Smooth muscle cell (in vitro differentiated cells): ENCODE measurements around the gene ZNF503. TPM values are rescaled to one million over a fixed set of nuclear protein-coding genes. Genes with fewer than 3 reads are reported as not detected.

Experiments
- DNase-seq: peaks from one replicate; lab custom pipeline; 2025; ENCODE audit not compliant: unreplicated experiment; lab: John Stamatoyannopoulos, UW
- H2AFZ ChIP-seq: fragments of 200-600 bp; sonication (generic); 2 replicates; pipeline ENCODE4 v1.6.0; 2016; ENCODE audit warnings: antibody characterized with exemption, low read depth, mild to moderate bottlenecking
- H3F3A ChIP-seq: fragments of 200-600 bp; sonication (generic); 2 replicates; pipeline ENCODE4 v1.6.0; 2017; ENCODE audit warnings: antibody characterized with exemption, low read depth
- H3K27ac ChIP-seq: fragments of 200-600 bp; sonication (generic); 2 replicates; pipeline ENCODE4 v1.5.1; 2016; ENCODE audit warnings: low read depth, mild to moderate bottlenecking
- H3K27me3 ChIP-seq: fragments of 200-600 bp; sonication (generic); 2 replicates; pipeline ENCODE4 v1.6.1; 2016; ENCODE audit warnings: low read depth, mild to moderate bottlenecking
- H3K36me3 ChIP-seq: fragments of 200-600 bp; sonication (generic); 2 replicates; pipeline ENCODE4 v1.5.1; 2016; ENCODE audit warnings: low read depth
- H3K4me1 ChIP-seq: fragments of 200-600 bp; sonication (generic); 2 replicates; pipeline ENCODE4 v1.5.1; 2016; ENCODE audit warnings: low read depth
- H3K4me2 ChIP-seq: fragments of 200-600 bp; sonication (generic); 2 replicates; pipeline ENCODE4 v1.6.0; 2016; ENCODE audit warnings: mild to moderate bottlenecking
- H3K4me3 ChIP-seq: fragments of 200-600 bp; sonication (generic); 2 replicates; pipeline ENCODE4 v1.5.1; 2016; ENCODE audit warnings: mild to moderate bottlenecking
- H3K79me2 ChIP-seq: fragments of 200-600 bp; sonication (generic); 2 replicates; pipeline ENCODE4 v1.6.0; 2016; ENCODE audit warnings: low read depth, mild to moderate bottlenecking
- H3K9ac ChIP-seq: fragments of 200-600 bp; sonication (generic); 2 replicates; pipeline ENCODE4 v1.6.0; 2016; ENCODE audit warnings: low read depth
- H3K9me3 ChIP-seq: fragments of 200-600 bp; sonication (generic); replicated peaks from 2 replicates; pipeline ENCODE4 v1.5.1; 2016; ENCODE audit warnings: low read depth
- H4K20me1 ChIP-seq: fragments of 200-600 bp; sonication (generic); 2 replicates; pipeline ENCODE4 v1.6.0; 2016; ENCODE audit warnings: low read depth
- CTCF ChIP-seq: fragments of 200-600 bp; sonication (generic); IDR thresholded peaks from 2 replicates; pipeline ENCODE4 v1.5.1; 2017; ENCODE audit warnings: borderline replicate concordance, mild to moderate bottlenecking, antibody characterized with exemption; ENCODE audit not compliant: insufficient read depth, poor library complexity, severe bottlenecking
- WGBS: methylation state at CpG from one replicate; pipeline ENCODE4 v1.1.7; 2016; ENCODE audit warnings: low lambda C conversion rate; 5-methylcytosine and 5-hydroxymethylcytosine counted together
- polyA plus RNA-seq: library from polyadenylated mRNA; unstranded; fragments of >200 nt; fragmentation: Nextera tagmentation; extraction: Ambion mirVana; gene quantifications from 2 replicates; pipeline ENCODE4 v1.2.1, GENCODE V29; 2016
- total RNA-seq: library from RNA; depleted of rRNA; stranded (reverse); fragments of >200 nt; gene quantifications from 2 replicates; pipeline ENCODE4 v1.2.3, GENCODE V29; 2014

ZNF503 gene
- total and polyA plus RNA-seq, 2 experiments from 2014 or later, result 6.8 to 11.8 TPM

GRCh38 chr10:75407224-75407712, 5.7 kb upstream of the ZNF503 start:
- Histone ChIP-seq H3K4me1 (peaks cover 32% of the 10 kb centered on the region), H3K36me3 (no peaks in the 10 kb centered on the region), H3K4me2 (peak overlapping the region; percentile 97), H2AFZ (peak overlapping the region; percentile 50), H3K9ac (no peak overlapping the region), H3K79me2 (no peaks in the 10 kb centered on the region), H3F3A (peaks cover 7% of the 10 kb centered on the region), H3K4me3 (peak overlapping the region; percentile 95), H4K20me1 (no peaks in the 10 kb centered on the region), H3K27me3 (no peaks in the 10 kb centered on the region), H3K27ac (no peak overlapping the region), H3K9me3 (no peaks in the 10 kb centered on the region)
- no peak for TF ChIP-seq CTCF
- WGBS, result 12% methylated on average over 37 of the region's 37 CpGs
- DNase-seq, result no peak

- Histone ChIP-seq H3K27ac (no peak overlapping the region), H4K20me1 (no peaks in the 10 kb centered on the region), H3K9me3 (no peaks in the 10 kb centered on the region), H2AFZ (peak overlapping the region; percentile 50), H3K36me3 (no peaks in the 10 kb centered on the region), H3K4me3 (peak overlapping the region; percentile 95), H3K4me1 (peaks cover 32% of the 10 kb centered on the region), H3K79me2 (no peaks in the 10 kb centered on the region), H3K9ac (no peak overlapping the region), H3K4me2 (peak overlapping the region; percentile 97), H3F3A (peaks cover 7% of the 10 kb centered on the region), H3K27me3 (no peaks in the 10 kb centered on the region)
- DNase-seq, result no peak
- no peak for TF ChIP-seq CTCF
- 36% methylated on average over 29 of the region's 29 CpGs for WGBS
Measured at GRCh38 chr10:75406462-75407223, 5.1 kb upstream of the ZNF503 start.

GRCh38 chr10:75405598-75406461, 4.3 kb upstream of the ZNF503 start:
- H3K79me2 ChIP-seq, result peaks cover 2% of the 10 kb centered on the region
- no peak overlapping the region for H3K27ac ChIP-seq
- peaks cover 7% of the 10 kb centered on the region for H3F3A ChIP-seq
- H3K4me2 ChIP-seq, result peak overlapping the region; percentile 97
- H3K27me3 ChIP-seq, result no peaks in the 10 kb centered on the region
- no peak overlapping the region for H3K9ac ChIP-seq
- peak overlapping the region; percentile 95 for H3K4me3 ChIP-seq
- TF ChIP-seq CTCF, result no peak
- peaks cover 32% of the 10 kb centered on the region for H3K4me1 ChIP-seq
- H2AFZ ChIP-seq, result peak overlapping the region; percentile 56
- no peaks in the 10 kb centered on the region for H3K36me3 ChIP-seq
- peaks cover 3% of the 10 kb centered on the region for H4K20me1 ChIP-seq
- no peak for DNase-seq
- no peaks in the 10 kb centered on the region for H3K9me3 ChIP-seq
- WGBS, result 11% methylated on average over 36 of the region's 39 CpGs
